ENCODE data around the gene PAPSS2. TPM values are rescaled to one million over a fixed set of nuclear protein-coding genes. Genes with fewer than 3 reads are reported as not detected.

Gene PAPSS2
- total RNA-seq, 2 experiments from 2014 or later = not detected

GRCh38 chr10:87753995-87754866 lies 94.6 kb downstream of the PAPSS2 start:
- no peak overlapping the region for H2AFZ ChIP-seq (ENCODE audit: low read length)
- CTCF ChIA-PET (ENCODE audit: unreplicated experiment) = no interaction called here
- no peaks in the 10 kb centered on the region for H3K79me2 ChIP-seq (ENCODE audit: insufficient read depth, low read depth, low read length)
- H3K9me2 ChIP-seq (ENCODE audit: insufficient read depth, low read length) = no peaks in the 10 kb centered on the region
- H3K4me3 ChIP-seq (ENCODE audit: low read depth, low read length, poor library complexity, severe bottlenecking) = no peak overlapping the region
- no peak for DNase-seq (ENCODE audit: low spot score)
- H4K20me1 ChIP-seq (ENCODE audit: insufficient read depth, low read length) = no peaks in the 10 kb centered on the region
- no peaks in the 10 kb centered on the region for H3K9me3 ChIP-seq (ENCODE audit: low read length)
- no peak overlapping the region for H3K27ac ChIP-seq (ENCODE audit: low read depth, low read length, poor library complexity, severe bottlenecking)
- peaks cover 58% of the 10 kb centered on the region for H3K36me3 ChIP-seq (ENCODE audit: insufficient read depth, low read length)
- no peak for TF ChIP-seq EZH2phosphoT487 (IDR thresholded peaks at IDR 0.05; ENCODE audit: borderline replicate concordance, low read depth, low read length)
- TF ChIP-seq CTCF (conservative IDR thresholded peaks at IDR 0.05; ENCODE audit: low read length) = no peak
- intact Hi-C loops (cut with micrococcal nuclease; ENCODE audit: unreplicated experiment) = no loop called here
- BruUV-seq (replicated peaks) = no TSS peak
- no peaks in the 10 kb centered on the region for H3K4me1 ChIP-seq (ENCODE audit: insufficient read depth, low read length, poor library complexity, severe bottlenecking)
- POLR2A ChIA-PET = interaction anchor here (0.7 to 1.1 kb wide), 2 partner anchors 22 to 37 kb away, joined by 3 to 4 read pairs; no protein-coding TSS in a partner anchor
- no peak overlapping the region for H3K4me2 ChIP-seq (ENCODE audit: low read length)

GRCh38 chr10:87757685-87758084 lies 98.0 kb downstream of the PAPSS2 start:
- Histone ChIP-seq H3K9me3 (ENCODE audit: low read length) (no peaks in the 10 kb centered on the region), H3K79me2 (ENCODE audit: insufficient read depth, low read depth, low read length) (no peaks in the 10 kb centered on the region), H4K20me1 (ENCODE audit: insufficient read depth, low read length) (no peaks in the 10 kb centered on the region), H3K4me2 (ENCODE audit: low read length) (no peak overlapping the region), H3K4me1 (ENCODE audit: insufficient read depth, low read length, poor library complexity, severe bottlenecking) (no peaks in the 10 kb centered on the region), H3K36me3 (ENCODE audit: insufficient read depth, low read length) (peaks cover 78% of the 10 kb centered on the region), H3K27ac (ENCODE audit: low read depth, low read length, poor library complexity, severe bottlenecking) (no peak overlapping the region), H3K4me3 (ENCODE audit: low read depth, low read length, poor library complexity, severe bottlenecking) (no peak overlapping the region), H2AFZ (ENCODE audit: low read length) (no peak overlapping the region), H3K9me2 (ENCODE audit: insufficient read depth, low read length) (no peaks in the 10 kb centered on the region)
- intact Hi-C loops (cut with micrococcal nuclease; ENCODE audit: unreplicated experiment) = no loop called here
- ChIA-PET CTCF (ENCODE audit: unreplicated experiment) (interaction anchor here (0.8 kb wide), 1 partner anchor 15 kb away, joined by 3 read pairs; no protein-coding TSS in a partner anchor), POLR2A (interaction anchor here (1.2 to 1.5 kb wide), 3 partner anchors 12 to 44 kb away, joined by 4 to 6 read pairs (median 4); no protein-coding TSS in a partner anchor)
- BruUV-seq (replicated peaks) = no TSS peak
- TF ChIP-seq EZH2phosphoT487 (IDR thresholded peaks at IDR 0.05; ENCODE audit: borderline replicate concordance, low read depth, low read length) (no peak), CTCF (conservative IDR thresholded peaks at IDR 0.05; ENCODE audit: low read length) (no peak)
- no peak for DNase-seq (ENCODE audit: low spot score)

GRCh38 chr10:87759551-87759950 lies 99.9 kb downstream of the PAPSS2 start:
- H3K79me2 ChIP-seq (ENCODE audit: insufficient read depth, low read depth, low read length) = no peaks in the 10 kb centered on the region
- H3K4me3 ChIP-seq (ENCODE audit: low read depth, low read length, poor library complexity, severe bottlenecking) = no peak overlapping the region
- ChIA-PET CTCF (ENCODE audit: unreplicated experiment) (interaction anchor here (1.2 kb wide), 1 partner anchor 15 kb away, joined by 3 read pairs; no protein-coding TSS in a partner anchor), POLR2A (interaction anchor here (0.6 to 1.1 kb wide), 3 partner anchors 9 to 19 kb away, joined by 3 to 5 read pairs (median 3); no protein-coding TSS in a partner anchor)
- DNase-seq (ENCODE audit: low spot score) = no peak
- no peak overlapping the region for H3K4me2 ChIP-seq (ENCODE audit: low read length)
- H3K36me3 ChIP-seq (ENCODE audit: insufficient read depth, low read length) = peaks cover 78% of the 10 kb centered on the region
- no peaks in the 10 kb centered on the region for H3K4me1 ChIP-seq (ENCODE audit: insufficient read depth, low read length, poor library complexity, severe bottlenecking)
- H2AFZ ChIP-seq (ENCODE audit: low read length) = no peak overlapping the region
- H4K20me1 ChIP-seq (ENCODE audit: insufficient read depth, low read length) = no peaks in the 10 kb centered on the region
- no peak overlapping the region for H3K27ac ChIP-seq (ENCODE audit: low read depth, low read length, poor library complexity, severe bottlenecking)
- TF ChIP-seq CTCF (conservative IDR thresholded peaks at IDR 0.05; ENCODE audit: low read length) = no peak
- TF ChIP-seq EZH2phosphoT487 (IDR thresholded peaks at IDR 0.05; ENCODE audit: borderline replicate concordance, low read depth, low read length) = no peak
- intact Hi-C loops (cut with micrococcal nuclease; ENCODE audit: unreplicated experiment) = no loop called here
- BruUV-seq (replicated peaks) = no TSS peak
- no peaks in the 10 kb centered on the region for H3K9me3 ChIP-seq (ENCODE audit: low read length)
- H3K9me2 ChIP-seq (ENCODE audit: insufficient read depth, low read length) = no peaks in the 10 kb centered on the region
